Measurements from ENCODE around the gene HTR3C. TPM values are rescaled to one million over a fixed set of nuclear protein-coding genes. Genes with fewer than 3 reads are reported as not detected.

Gene HTR3C
- polyA plus RNA-seq, 1 donor from 2014 or later, result not detected

DNA sequence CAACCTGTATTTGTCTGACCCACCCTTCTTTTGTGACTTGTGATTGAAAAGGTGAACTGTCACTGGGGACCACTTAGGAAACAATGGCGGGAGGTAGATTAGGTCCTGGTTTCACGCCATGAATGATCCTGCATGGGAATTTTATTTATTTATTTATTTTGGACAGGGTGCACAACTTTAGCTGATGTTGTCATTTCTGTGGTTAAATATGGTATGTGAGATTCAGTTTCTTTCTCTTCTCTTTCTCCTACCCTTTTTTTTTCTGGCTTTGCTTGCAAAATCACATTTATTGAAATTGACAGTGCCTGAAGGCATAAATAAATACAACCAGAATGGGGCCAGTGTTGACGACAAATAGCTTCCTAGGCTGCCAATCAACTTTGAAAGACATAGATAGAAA, 26.0 kb downstream of the HTR3C start:
- no peaks in the 10 kb centered on the region for H4K20me1 ChIP-seq (ENCODE audit: insufficient read depth)
- H3K4me2 ChIP-seq (ENCODE audit: low read length), result no peak overlapping the region
- H3K79me2 ChIP-seq (replicated peaks; ENCODE audit: insufficient read depth, low read length), result no peaks in the 10 kb centered on the region
- TF ChIP-seq, protein P1, sequence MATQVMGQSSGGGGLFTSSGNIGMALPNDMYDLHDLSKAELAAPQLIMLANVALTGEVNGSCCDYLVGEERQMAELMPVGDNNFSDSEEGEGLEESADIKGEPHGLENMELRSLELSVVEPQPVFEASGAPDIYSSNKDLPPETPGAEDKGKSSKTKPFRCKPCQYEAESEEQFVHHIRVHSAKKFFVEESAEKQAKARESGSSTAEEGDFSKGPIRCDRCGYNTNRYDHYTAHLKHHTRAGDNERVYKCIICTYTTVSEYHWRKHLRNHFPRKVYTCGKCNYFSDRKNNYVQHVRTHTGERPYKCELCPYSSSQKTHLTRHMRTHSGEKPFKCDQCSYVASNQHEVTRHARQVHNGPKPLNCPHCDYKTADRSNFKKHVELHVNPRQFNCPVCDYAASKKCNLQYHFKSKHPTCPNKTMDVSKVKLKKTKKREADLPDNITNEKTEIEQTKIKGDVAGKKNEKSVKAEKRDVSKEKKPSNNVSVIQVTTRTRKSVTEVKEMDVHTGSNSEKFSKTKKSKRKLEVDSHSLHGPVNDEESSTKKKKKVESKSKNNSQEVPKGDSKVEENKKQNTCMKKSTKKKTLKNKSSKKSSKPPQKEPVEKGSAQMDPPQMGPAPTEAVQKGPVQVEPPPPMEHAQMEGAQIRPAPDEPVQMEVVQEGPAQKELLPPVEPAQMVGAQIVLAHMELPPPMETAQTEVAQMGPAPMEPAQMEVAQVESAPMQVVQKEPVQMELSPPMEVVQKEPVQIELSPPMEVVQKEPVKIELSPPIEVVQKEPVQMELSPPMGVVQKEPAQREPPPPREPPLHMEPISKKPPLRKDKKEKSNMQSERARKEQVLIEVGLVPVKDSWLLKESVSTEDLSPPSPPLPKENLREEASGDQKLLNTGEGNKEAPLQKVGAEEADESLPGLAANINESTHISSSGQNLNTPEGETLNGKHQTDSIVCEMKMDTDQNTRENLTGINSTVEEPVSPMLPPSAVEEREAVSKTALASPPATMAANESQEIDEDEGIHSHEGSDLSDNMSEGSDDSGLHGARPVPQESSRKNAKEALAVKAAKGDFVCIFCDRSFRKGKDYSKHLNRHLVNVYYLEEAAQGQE (IDR thresholded peaks at IDR 0.05; ENCODE audit: borderline replicate concordance), result no peak
- TF ChIP-seq SMC3 (conservative IDR thresholded peaks at IDR 0.05; ENCODE audit: poor library complexity), result no peak
- no peak overlapping the region for H3K9ac ChIP-seq (ENCODE audit: low read length)
- no peak overlapping the region for H3K27ac ChIP-seq (ENCODE audit: low read length)
- no peaks in the 10 kb centered on the region for H3K36me3 ChIP-seq (ENCODE audit: insufficient read depth, low read length)
- no peaks in the 10 kb centered on the region for H3K9me3 ChIP-seq (ENCODE audit: low read length)
- H3F3A ChIP-seq (ENCODE audit: insufficient read depth, low read length, poor library complexity, severe bottlenecking), result no peaks in the 10 kb centered on the region
- no peak overlapping the region for H2AFZ ChIP-seq (ENCODE audit: low read depth, low read length)
- no peaks in the 10 kb centered on the region for H3K9me2 ChIP-seq (ENCODE audit: insufficient read depth, low read length)
- H3K4me3 ChIP-seq (ENCODE audit: low read length), result no peak overlapping the region
- H3K27me3 ChIP-seq (ENCODE audit: insufficient read depth, low read depth, low read length), result no peaks in the 10 kb centered on the region

DNA sequence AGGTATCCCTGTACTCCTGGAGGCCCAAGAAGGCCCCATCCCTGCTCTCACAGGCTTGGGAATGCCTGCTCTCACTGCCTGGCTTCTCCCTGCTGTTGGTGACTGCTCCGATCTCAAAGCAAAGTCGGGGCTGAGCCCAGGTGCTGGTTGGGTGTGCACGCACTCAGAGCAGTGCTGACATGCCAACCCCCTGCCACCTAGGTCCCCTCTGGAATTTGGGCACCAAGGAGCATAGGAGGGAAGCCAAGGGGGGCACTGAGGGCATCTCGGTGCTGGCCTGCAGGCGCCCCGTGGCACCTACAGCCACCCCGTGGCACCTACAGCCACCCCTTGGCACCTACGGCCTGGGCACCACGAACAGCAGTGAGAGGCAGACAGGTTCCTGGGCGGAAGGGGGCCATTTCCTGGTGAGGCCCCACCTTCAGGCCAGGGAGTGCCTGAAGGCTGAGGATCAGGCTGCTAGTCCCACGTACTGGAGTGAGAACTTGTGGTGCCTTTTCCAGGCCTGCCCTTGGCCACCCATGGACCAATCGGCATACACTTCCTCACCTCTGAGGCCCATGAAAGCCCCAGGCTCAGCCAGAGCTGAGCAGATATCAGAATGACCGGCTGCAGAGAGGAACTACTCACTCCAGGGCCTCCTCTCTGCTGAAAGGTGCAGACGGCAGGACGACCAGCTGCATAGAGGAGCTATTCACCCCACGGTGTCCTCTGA, 28.4 kb downstream of the HTR3C start:
- H3F3A ChIP-seq (ENCODE audit: insufficient read depth, low read length, poor library complexity, severe bottlenecking), result no peaks in the 10 kb centered on the region
- TF ChIP-seq, protein P1 (IDR thresholded peaks at IDR 0.05; ENCODE audit: borderline replicate concordance), result no peak
- TF ChIP-seq POLR2AphosphoS5 (IDR thresholded peaks at IDR 0.05) (no peak), MXI1 (conservative IDR thresholded peaks at IDR 0.05; ENCODE audit: poor library complexity, severe bottlenecking) (no peak), SMC3 (conservative IDR thresholded peaks at IDR 0.05; ENCODE audit: poor library complexity) (no peak), EZH2 (IDR thresholded peaks at IDR 0.05; ENCODE audit: borderline replicate concordance, insufficient read depth, low read length, poor library complexity, severe bottlenecking) (no peak), RAD21 (conservative IDR thresholded peaks at IDR 0.05) (no peak), EP300 (conservative IDR thresholded peaks at IDR 0.05; ENCODE audit: poor library complexity, severe bottlenecking) (no peak), TAF1 (IDR thresholded peaks at IDR 0.05; ENCODE audit: low read depth) (no peak)
- TF ChIP-seq, protein P2, sequence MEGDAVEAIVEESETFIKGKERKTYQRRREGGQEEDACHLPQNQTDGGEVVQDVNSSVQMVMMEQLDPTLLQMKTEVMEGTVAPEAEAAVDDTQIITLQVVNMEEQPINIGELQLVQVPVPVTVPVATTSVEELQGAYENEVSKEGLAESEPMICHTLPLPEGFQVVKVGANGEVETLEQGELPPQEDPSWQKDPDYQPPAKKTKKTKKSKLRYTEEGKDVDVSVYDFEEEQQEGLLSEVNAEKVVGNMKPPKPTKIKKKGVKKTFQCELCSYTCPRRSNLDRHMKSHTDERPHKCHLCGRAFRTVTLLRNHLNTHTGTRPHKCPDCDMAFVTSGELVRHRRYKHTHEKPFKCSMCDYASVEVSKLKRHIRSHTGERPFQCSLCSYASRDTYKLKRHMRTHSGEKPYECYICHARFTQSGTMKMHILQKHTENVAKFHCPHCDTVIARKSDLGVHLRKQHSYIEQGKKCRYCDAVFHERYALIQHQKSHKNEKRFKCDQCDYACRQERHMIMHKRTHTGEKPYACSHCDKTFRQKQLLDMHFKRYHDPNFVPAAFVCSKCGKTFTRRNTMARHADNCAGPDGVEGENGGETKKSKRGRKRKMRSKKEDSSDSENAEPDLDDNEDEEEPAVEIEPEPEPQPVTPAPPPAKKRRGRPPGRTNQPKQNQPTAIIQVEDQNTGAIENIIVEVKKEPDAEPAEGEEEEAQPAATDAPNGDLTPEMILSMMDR (IDR thresholded peaks at IDR 0.05; ENCODE audit: poor library complexity, severe bottlenecking), result no peak

More for the DNA sequence above, 28.4 kb downstream of the HTR3C start:
- no peaks in the 10 kb centered on the region for H3K27me3 ChIP-seq (ENCODE audit: insufficient read depth, low read depth, low read length)
- H3K4me3 ChIP-seq (ENCODE audit: low read length), result no peak overlapping the region
- H3K9me3 ChIP-seq (ENCODE audit: low read length), result no peaks in the 10 kb centered on the region
- H3K27ac ChIP-seq (ENCODE audit: low read length), result no peak overlapping the region
- no peaks in the 10 kb centered on the region for H3K9me2 ChIP-seq (ENCODE audit: insufficient read depth, low read length)
- H3K9ac ChIP-seq (ENCODE audit: low read length), result no peak overlapping the region
- no peaks in the 10 kb centered on the region for H3K79me2 ChIP-seq (replicated peaks; ENCODE audit: insufficient read depth, low read length)
- no peak overlapping the region for H3K4me2 ChIP-seq (ENCODE audit: low read length)
- H2AFZ ChIP-seq (ENCODE audit: low read depth, low read length), result no peak overlapping the region
- H4K20me1 ChIP-seq (ENCODE audit: insufficient read depth), result no peaks in the 10 kb centered on the region
- no peaks in the 10 kb centered on the region for H3K36me3 ChIP-seq (ENCODE audit: insufficient read depth, low read length)

Data from neural cell (in vitro differentiated cells).